ENCODE measurements around the gene CES2.

- no peak for TF ChIP-seq CEBPB (tag; IDR thresholded peaks at IDR 0.05)
- TF ChIP-seq FOXM1 (IDR thresholded peaks at IDR 0.05; ENCODE audit: low read depth) = no peak
- no peak for TF ChIP-seq FOXM1 (CRISPR knock-in tag; IDR thresholded peaks at IDR 0.05; ENCODE audit: low read depth)
- TF ChIP-seq CTCF (IDR thresholded peaks at IDR 0.05 in 2 of 3, conservative IDR thresholded peaks at IDR 0.05 in 1 of 3; ENCODE audit: insufficient read depth in 2 of 3, low read depth in 1 of 3, low read length in 3 of 3) = peak; percentile 52 to 77 (median 66)
- TF ChIP-seq ELF4 (CRISPR knock-in tag; IDR thresholded peaks at IDR 0.05) = no peak
- no peak for TF ChIP-seq MYNN (IDR thresholded peaks at IDR 0.05)
- no peak for TF ChIP-seq MYNN (CRISPR knock-in tag; IDR thresholded peaks at IDR 0.05)
- TF ChIP-seq ZNF668 (CRISPR knock-in tag; IDR thresholded peaks at IDR 0.05) = no peak
- no peak for TF ChIP-seq ZNF232 (CRISPR knock-in tag; IDR thresholded peaks at IDR 0.05)
- no peak for TF ChIP-seq POLR2A (conservative IDR thresholded peaks at IDR 0.05)
- no peak for TF ChIP-seq CC2D1A (IDR thresholded peaks at IDR 0.05)
- TF ChIP-seq TAL1 (IDR thresholded peaks at IDR 0.05) = no peak
- no peak for TF ChIP-seq ATF1 (CRISPR knock-in tag; IDR thresholded peaks at IDR 0.05)
- TF ChIP-seq ATF1 (tag; IDR thresholded peaks at IDR 0.05) = no peak
- TF ChIP-seq TRIM24 (IDR thresholded peaks at IDR 0.05) = no peak
- no peak for TF ChIP-seq EZH2 (IDR thresholded peaks at IDR 0.05; ENCODE audit: borderline replicate concordance, low read depth, low read length)
Measured at GRCh38 chr16:66924527-66925321, 10.6 kb upstream of the CES2 start.
